Keratinocyte (primary cell): ENCODE results near the gene CFAP299.

Source experiments
- CTCF ChIP-seq, 3 experiments: IDR thresholded peaks in 1 of 3; conservative IDR thresholded peaks in 1 of 3; optimal IDR thresholded peaks in 1 of 3; 2 replicates in 2 of 3; 3 replicates in 1 of 3; pipeline versions ENCODE3 to v1.5.1; 2011; ENCODE audit warnings: low read length in 3 of 3, mild to moderate bottlenecking in 3 of 3, moderate library complexity in 2 of 3, control low read depth in 1 of 3, inconsistent platforms in 1 of 3; ENCODE audit not compliant: insufficient read depth in 2 of 3; ENCODE audit errors: extremely low read depth in 1 of 3
- EZH2 ChIP-seq: IDR thresholded peaks from one replicate; pipeline ENCODE4 v1.6.1; 2012; ENCODE audit warnings: inconsistent platforms, mild to moderate bottlenecking, low read length, moderate library complexity

GRCh38 chr4:80335226-80335553 lies 340 bp upstream of the CFAP299 start:
- TF ChIP-seq CTCF (optimal IDR thresholded peaks at IDR 0.05 in 1 of 3, IDR thresholded peaks at IDR 0.05 in 1 of 3, conservative IDR thresholded peaks at IDR 0.05 in 1 of 3; ENCODE audit: extremely low read depth in 1 of 3, insufficient read depth in 2 of 3, low read length in 3 of 3) (no peak), EZH2 (no peak)
